GM23338 (cell line): ENCODE data around the gene NDUFS7. TPM values are rescaled to one million over a fixed set of nuclear protein-coding genes. Genes with fewer than 3 reads are reported as not detected.

Experiments
- ATAC-seq: fragments of 200-7000 bp; cut with Tn5 transposase; 3 replicates; pipeline ENCODE4 v1.9.1; 2020
- DNase-seq: peaks from one replicate; pipeline ENCODE4 v3.0.0-alpha.2; 2015; ENCODE audit warnings: low spot score
- H2AFZ ChIP-seq: fragments of 200-600 bp; sonication (generic); 2 replicates; pipeline ENCODE4 v1.8.0; 2016; ENCODE audit warnings: antibody characterized with exemption, mild to moderate bottlenecking, moderate library complexity
- H3F3A ChIP-seq: fragments of 200-600 bp; sonication (generic); replicated peaks from 2 replicates; pipeline ENCODE4 v1.8.0; 2017; ENCODE audit warnings: antibody characterized with exemption, mixed run types, low read depth
- H3K27ac ChIP-seq: fragments of 200-600 bp; sonication (generic); 2 replicates; pipeline ENCODE4 v1.6.1; 2016; ENCODE audit warnings: low read depth
- H3K27me3 ChIP-seq: fragments of 200-600 bp; sonication (generic); 2 replicates; pipeline ENCODE4 v1.8.0; 2016; ENCODE audit warnings: mild to moderate bottlenecking, mixed run types, moderate library complexity; ENCODE audit not compliant: insufficient read depth
- H3K36me3 ChIP-seq: fragments of 200-600 bp; sonication (generic); 2 replicates; pipeline ENCODE4 v1.8.0; 2016; ENCODE audit warnings: mild to moderate bottlenecking; ENCODE audit not compliant: insufficient read depth
- H3K4me1 ChIP-seq: fragments of 200-600 bp; sonication (generic); 2 replicates; pipeline ENCODE4 v1.8.0; 2016; ENCODE audit warnings: mild to moderate bottlenecking, moderate library complexity; ENCODE audit not compliant: insufficient read depth
- H3K4me2 ChIP-seq: fragments of 200-600 bp; sonication (generic); 2 replicates; pipeline ENCODE4 v1.7.1; 2017; ENCODE audit warnings: mixed run types
- H3K4me3 ChIP-seq: fragments of 200-600 bp; sonication (generic); 2 replicates; pipeline ENCODE4 v1.6.1; 2016; ENCODE audit warnings: mixed run types
- H3K79me2 ChIP-seq: fragments of 200-600 bp; sonication (generic); replicated peaks from 2 replicates; pipeline ENCODE4 v1.8.0; 2017; ENCODE audit warnings: mild to moderate bottlenecking; ENCODE audit not compliant: insufficient read depth
- H3K9me2 ChIP-seq: fragments of 200-600 bp; sonication (generic); 2 replicates; pipeline ENCODE4 v1.8.0; 2017; ENCODE audit not compliant: insufficient read depth
- H4K20me1 ChIP-seq: fragments of 200-600 bp; sonication (generic); replicated peaks from 2 replicates; pipeline ENCODE4 v1.8.0; 2017; ENCODE audit warnings: mild to moderate bottlenecking; ENCODE audit not compliant: insufficient read depth
- H3K27ac Mint-ChIP-seq: 2 replicates; pipeline ENCODE4 v1.8.0; 2020; ENCODE audit warnings: inconsistent platforms, mild to moderate bottlenecking, moderate library complexity, mixed read lengths
- H3K27me3 Mint-ChIP-seq: 3 replicates; pipeline ENCODE4 v1.8.0; 2022; ENCODE audit warnings: low read depth, mild to moderate bottlenecking, moderate library complexity, mixed read lengths, inconsistent platforms; ENCODE audit not compliant: insufficient read depth, poor library complexity
- H3K36me3 Mint-ChIP-seq: 3 replicates; pipeline ENCODE4 v1.8.0; 2021; ENCODE audit warnings: low read depth, mild to moderate bottlenecking, inconsistent platforms, moderate library complexity, mixed read lengths
- H3K4me1 Mint-ChIP-seq: 3 replicates; pipeline ENCODE4 v1.8.0; 2020; ENCODE audit warnings: mild to moderate bottlenecking, inconsistent platforms, mixed read lengths
- H3K4me3 Mint-ChIP-seq: 3 replicates; pipeline ENCODE4 v1.8.0; 2021; ENCODE audit warnings: moderate library complexity, mild to moderate bottlenecking, inconsistent platforms, mixed read lengths
- H3K9me3 Mint-ChIP-seq: 3 replicates; pipeline ENCODE4 v1.8.0; 2020; ENCODE audit warnings: moderate library complexity, mild to moderate bottlenecking, inconsistent platforms, mixed read lengths
- CREB1 ChIP-seq: fragments of 250-450 bp; sonication (Bioruptor Pico); IDR thresholded peaks from 2 replicates; pipeline ENCODE4 v1.5.0; 2020; ENCODE audit warnings: low read depth, mild to moderate bottlenecking, moderate library complexity
- CTCF ChIP-seq, 2 experiments: fragments of 200-600 bp in 1 of 2; sonication (generic) in 1 of 2; conservative IDR thresholded peaks; 2 replicates each; pipeline versions ENCODE4 v1.5.1 to v1.6.1; 2016 to 2017; ENCODE audit warnings: antibody characterized with exemption in 2 of 2, low read depth in 2 of 2, mild to moderate bottlenecking in 2 of 2, moderate library complexity in 1 of 2
- EZH2 ChIP-seq: fragments of 200-600 bp; sonication (generic); IDR thresholded peaks from one replicate; pipeline ENCODE4 v1.8.0; 2017; ENCODE audit warnings: antibody characterized with exemption, mild to moderate bottlenecking, low read depth; ENCODE audit not compliant: unreplicated experiment
- EZH2phosphoT487 ChIP-seq: fragments of 200-600 bp; sonication (generic); IDR thresholded peaks from one replicate; pipeline ENCODE4 v1.8.1; 2018; ENCODE audit warnings: antibody characterized with exemption; ENCODE audit not compliant: unreplicated experiment
- JUNB ChIP-seq: IDR thresholded peaks from one replicate; pipeline ENCODE4 v1.6.1; 2016; ENCODE audit warnings: antibody characterized with exemption; ENCODE audit not compliant: unreplicated experiment
- NANOG ChIP-seq: IDR thresholded peaks from 2 replicates; pipeline ENCODE4 v1.6.1; 2016; ENCODE audit warnings: antibody characterized with exemption, borderline replicate concordance
- POLR2AphosphoS5 ChIP-seq: IDR thresholded peaks from 2 replicates; pipeline ENCODE4 v1.6.1; 2016; ENCODE audit warnings: antibody characterized with exemption, low read depth
- REST ChIP-seq: IDR thresholded peaks from one replicate; pipeline ENCODE4 v1.6.1; 2018; ENCODE audit warnings: antibody characterized with exemption; ENCODE audit not compliant: unreplicated experiment
- STAT1 ChIP-seq: IDR thresholded peaks from one replicate; pipeline ENCODE4 v1.6.1; 2016; ENCODE audit warnings: antibody characterized with exemption; ENCODE audit not compliant: unreplicated experiment
- ZNF114 ChIP-seq: fragments of 250-450 bp; sonication (Bioruptor Pico); IDR thresholded peaks from 2 replicates; pipeline ENCODE4 v1.5.0; 2020; ENCODE audit warnings: mild to moderate bottlenecking, moderate library complexity
- ZNF331 ChIP-seq: fragments of 250-450 bp; sonication (Bioruptor Pico); IDR thresholded peaks from 2 replicates; pipeline ENCODE4 v1.5.0; 2020; ENCODE audit warnings: low read depth, mild to moderate bottlenecking, moderate library complexity
- polyA plus RNA-seq: library from polyadenylated mRNA; unstranded; fragments of >200 nt; fragmentation: Nextera tagmentation; extraction: Ambion mirVana; gene quantifications from 2 replicates; pipeline ENCODE4 v1.2.1, GENCODE V29; 2016
- total RNA-seq: library from RNA; depleted of rRNA; stranded (reverse); fragments of >200 nt; shearing (Covaris generic); gene quantifications from 2 replicates; pipeline ENCODE4 v1.2.3, GENCODE V29; 2014
- TF ChIP-seq, protein P1 (sequence below): IDR thresholded peaks from 2 replicates; pipeline ENCODE4 v1.6.1; 2016; ENCODE audit warnings: antibody characterized with exemption
- TF ChIP-seq, protein P2 (sequence below): fragments of 250-450 bp; sonication (Bioruptor Pico); IDR thresholded peaks from 2 replicates; pipeline ENCODE4 v1.5.0; 2020; ENCODE audit warnings: mild to moderate bottlenecking, moderate library complexity

NDUFS7 gene
- total and polyA plus RNA-seq, 2 experiments from 2014 or later = 132 to 203 TPM

- Histone ChIP-seq H3K27me3 (no peaks in the 10 kb centered on the region), H3F3A (peaks cover 8% of the 10 kb centered on the region), H3K27ac (peak overlapping the region; percentile 26; the same call in 1 of the 2 replicates), H2AFZ (no peak overlapping the region), H3K4me3 (no peak overlapping the region), H3K4me1 (peaks cover 38% of the 10 kb centered on the region), H4K20me1 (peaks cover 65% of the 10 kb centered on the region), H3K4me2 (no peak overlapping the region), H3K9me2 (no peaks in the 10 kb centered on the region), H3K36me3 (no peaks in the 10 kb centered on the region; the same call in 1 of the 2 replicates), H3K79me2 (peaks cover 96% of the 10 kb centered on the region)
- Mint-ChIP-seq H3K27me3 (peaks cover 32% of the 10 kb centered on the region), H3K27ac (no peak overlapping the region), H3K36me3 (peaks cover 37% of the 10 kb centered on the region), H3K4me1 (peaks cover 59% of the 10 kb centered on the region), H3K4me3 (no peak overlapping the region), H3K9me3 (no peaks in the 10 kb centered on the region)
- DNase-seq (no peak), ATAC-seq (no peak)
- TF ChIP-seq, protein P1, sequence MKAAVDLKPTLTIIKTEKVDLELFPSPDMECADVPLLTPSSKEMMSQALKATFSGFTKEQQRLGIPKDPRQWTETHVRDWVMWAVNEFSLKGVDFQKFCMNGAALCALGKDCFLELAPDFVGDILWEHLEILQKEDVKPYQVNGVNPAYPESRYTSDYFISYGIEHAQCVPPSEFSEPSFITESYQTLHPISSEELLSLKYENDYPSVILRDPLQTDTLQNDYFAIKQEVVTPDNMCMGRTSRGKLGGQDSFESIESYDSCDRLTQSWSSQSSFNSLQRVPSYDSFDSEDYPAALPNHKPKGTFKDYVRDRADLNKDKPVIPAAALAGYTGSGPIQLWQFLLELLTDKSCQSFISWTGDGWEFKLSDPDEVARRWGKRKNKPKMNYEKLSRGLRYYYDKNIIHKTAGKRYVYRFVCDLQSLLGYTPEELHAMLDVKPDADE = no peak
- TF ChIP-seq POLR2AphosphoS5 (no peak), EZH2 (no peak), JUNB (no peak), ZNF331 (CRISPR knock-in tag) (no peak), EZH2phosphoT487 (no peak), REST (no peak), STAT1 (no peak), NANOG (no peak), CREB1 (CRISPR knock-in tag) (no peak), ZNF114 (CRISPR knock-in tag) (no peak), CTCF (conservative IDR thresholded peaks at IDR 0.05; ENCODE audit: low read depth in 2 of 2) (no peak)
- TF ChIP-seq, protein P2, sequence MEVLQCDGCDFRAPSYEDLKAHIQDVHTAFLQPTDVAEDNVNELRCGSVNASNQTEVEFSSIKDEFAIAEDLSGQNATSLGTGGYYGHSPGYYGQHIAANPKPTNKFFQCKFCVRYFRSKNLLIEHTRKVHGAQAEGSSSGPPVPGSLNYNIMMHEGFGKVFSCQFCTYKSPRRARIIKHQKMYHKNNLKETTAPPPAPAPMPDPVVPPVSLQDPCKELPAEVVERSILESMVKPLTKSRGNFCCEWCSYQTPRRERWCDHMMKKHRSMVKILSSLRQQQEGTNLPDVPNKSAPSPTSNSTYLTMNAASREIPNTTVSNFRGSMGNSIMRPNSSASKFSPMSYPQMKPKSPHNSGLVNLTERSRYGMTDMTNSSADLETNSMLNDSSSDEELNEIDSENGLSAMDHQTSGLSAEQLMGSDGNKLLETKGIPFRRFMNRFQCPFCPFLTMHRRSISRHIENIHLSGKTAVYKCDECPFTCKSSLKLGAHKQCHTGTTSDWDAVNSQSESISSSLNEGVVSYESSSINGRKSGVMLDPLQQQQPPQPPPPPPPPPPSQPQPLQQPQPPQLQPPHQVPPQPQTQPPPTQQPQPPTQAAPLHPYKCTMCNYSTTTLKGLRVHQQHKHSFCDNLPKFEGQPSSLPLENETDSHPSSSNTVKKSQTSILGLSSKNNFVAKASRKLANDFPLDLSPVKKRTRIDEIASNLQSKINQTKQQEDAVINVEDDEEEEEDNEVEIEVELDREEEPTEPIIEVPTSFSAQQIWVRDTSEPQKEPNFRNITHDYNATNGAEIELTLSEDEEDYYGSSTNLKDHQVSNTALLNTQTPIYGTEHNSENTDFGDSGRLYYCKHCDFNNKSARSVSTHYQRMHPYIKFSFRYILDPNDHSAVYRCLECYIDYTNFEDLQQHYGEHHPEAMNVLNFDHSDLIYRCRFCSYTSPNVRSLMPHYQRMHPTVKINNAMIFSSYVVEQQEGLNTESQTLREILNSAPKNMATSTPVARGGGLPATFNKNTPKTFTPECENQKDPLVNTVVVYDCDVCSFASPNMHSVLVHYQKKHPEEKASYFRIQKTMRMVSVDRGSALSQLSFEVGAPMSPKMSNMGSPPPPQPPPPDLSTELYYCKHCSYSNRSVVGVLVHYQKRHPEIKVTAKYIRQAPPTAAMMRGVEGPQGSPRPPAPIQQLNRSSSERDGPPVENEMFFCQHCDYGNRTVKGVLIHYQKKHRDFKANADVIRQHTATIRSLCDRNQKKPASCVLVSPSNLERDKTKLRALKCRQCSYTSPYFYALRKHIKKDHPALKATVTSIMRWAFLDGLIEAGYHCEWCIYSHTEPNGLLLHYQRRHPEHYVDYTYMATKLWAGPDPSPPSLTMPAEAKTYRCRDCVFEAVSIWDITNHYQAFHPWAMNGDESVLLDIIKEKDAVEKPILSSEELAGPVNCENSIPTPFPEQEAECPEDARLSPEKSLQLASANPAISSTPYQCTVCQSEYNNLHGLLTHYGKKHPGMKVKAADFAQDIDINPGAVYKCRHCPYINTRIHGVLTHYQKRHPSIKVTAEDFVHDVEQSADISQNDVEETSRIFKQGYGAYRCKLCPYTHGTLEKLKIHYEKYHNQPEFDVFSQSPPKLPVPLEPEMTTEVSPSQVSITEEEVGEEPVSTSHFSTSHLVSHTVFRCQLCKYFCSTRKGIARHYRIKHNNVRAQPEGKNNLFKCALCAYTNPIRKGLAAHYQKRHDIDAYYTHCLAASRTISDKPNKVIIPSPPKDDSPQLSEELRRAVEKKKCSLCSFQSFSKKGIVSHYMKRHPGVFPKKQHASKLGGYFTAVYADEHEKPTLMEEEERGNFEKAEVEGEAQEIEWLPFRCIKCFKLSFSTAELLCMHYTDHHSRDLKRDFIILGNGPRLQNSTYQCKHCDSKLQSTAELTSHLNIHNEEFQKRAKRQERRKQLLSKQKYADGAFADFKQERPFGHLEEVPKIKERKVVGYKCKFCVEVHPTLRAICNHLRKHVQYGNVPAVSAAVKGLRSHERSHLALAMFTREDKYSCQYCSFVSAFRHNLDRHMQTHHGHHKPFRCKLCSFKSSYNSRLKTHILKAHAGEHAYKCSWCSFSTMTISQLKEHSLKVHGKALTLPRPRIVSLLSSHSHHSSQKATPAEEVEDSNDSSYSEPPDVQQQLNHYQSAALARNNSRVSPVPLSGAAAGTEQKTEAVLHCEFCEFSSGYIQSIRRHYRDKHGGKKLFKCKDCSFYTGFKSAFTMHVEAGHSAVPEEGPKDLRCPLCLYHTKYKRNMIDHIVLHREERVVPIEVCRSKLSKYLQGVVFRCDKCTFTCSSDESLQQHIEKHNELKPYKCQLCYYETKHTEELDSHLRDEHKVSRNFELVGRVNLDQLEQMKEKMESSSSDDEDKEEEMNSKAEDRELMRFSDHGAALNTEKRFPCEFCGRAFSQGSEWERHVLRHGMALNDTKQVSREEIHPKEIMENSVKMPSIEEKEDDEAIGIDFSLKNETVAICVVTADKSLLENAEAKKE (CRISPR knock-in tag) = no peak
These were observed 28.7 kb downstream of the NDUFS7 start for GRCh38 chr19:1412323-1412923.
